Loucy (cell line): ENCODE measurements around the gene PRKCE.
A peak's percentile ranks its signal among the peaks of the same experiment; 100 is the strongest.

ENCODE experiments used
- H2AFZ ChIP-seq: fragments of 200-600 bp; sonication (generic); 2 replicates; pipeline ENCODE4 v1.6.0; 2016; ENCODE audit warnings: antibody characterized with exemption, mild to moderate bottlenecking, low read length, moderate library complexity
- H3F3A ChIP-seq: fragments of 200-600 bp; 2 replicates; pipeline ENCODE4 v1.6.0; 2016; ENCODE audit warnings: antibody characterized with exemption, low read depth, mild to moderate bottlenecking
- H3K27me3 ChIP-seq: fragments of 200-600 bp; sonication (generic); 2 replicates; pipeline ENCODE4 v1.6.1; 2014; ENCODE audit warnings: low read length, mild to moderate bottlenecking; ENCODE audit not compliant: insufficient read depth, poor library complexity, severe bottlenecking
- H3K36me3 ChIP-seq: fragments of 200-600 bp; sonication (generic); 2 replicates; pipeline ENCODE4 v1.6.1; 2016; ENCODE audit warnings: low read length; ENCODE audit not compliant: insufficient read depth
- H3K4me1 ChIP-seq: fragments of 200-600 bp; sonication (generic); 2 replicates; pipeline ENCODE4 v1.5.1; 2014; ENCODE audit warnings: low read length, mild to moderate bottlenecking; ENCODE audit not compliant: insufficient read depth, poor library complexity, severe bottlenecking
- H3K4me2 ChIP-seq: fragments of 200-600 bp; sonication (generic); 2 replicates; pipeline ENCODE4 v1.6.0; 2014; ENCODE audit warnings: antibody characterized with exemption, low read length, low read depth, mild to moderate bottlenecking; ENCODE audit not compliant: poor library complexity, severe bottlenecking
- H3K4me3 ChIP-seq: fragments of 200-600 bp; sonication (generic); 2 replicates; pipeline ENCODE4 v1.5.1; 2014; ENCODE audit warnings: low read length, mild to moderate bottlenecking, mixed read lengths; ENCODE audit not compliant: poor library complexity, severe bottlenecking
- H3K79me2 ChIP-seq: fragments of 200-600 bp; sonication (generic); 2 replicates; pipeline ENCODE4 v1.6.1; 2014; ENCODE audit warnings: low read length; ENCODE audit not compliant: insufficient read depth
- H3K9ac ChIP-seq: fragments of 200-600 bp; sonication (generic); 2 replicates; pipeline ENCODE4 v1.6.0; 2014; ENCODE audit warnings: mild to moderate bottlenecking, low read depth, low read length, moderate library complexity; ENCODE audit not compliant: poor library complexity, severe bottlenecking
- H3K9me2 ChIP-seq: fragments of 200-600 bp; sonication (generic); replicated peaks from 2 replicates; pipeline ENCODE4 v1.6.1; 2016; ENCODE audit warnings: low read depth, low read length, mixed read lengths
- H3K9me3 ChIP-seq: fragments of 200-600 bp; sonication (generic); 2 replicates; pipeline ENCODE4 v1.6.1; 2014; ENCODE audit warnings: mild to moderate bottlenecking, antibody characterized with exemption, low read length, low read depth; ENCODE audit not compliant: insufficient read depth
- H4K20me1 ChIP-seq: fragments of 200-600 bp; sonication (generic); 2 replicates; pipeline ENCODE4 v1.6.0; 2014; ENCODE audit warnings: antibody characterized with exemption, low read length, mild to moderate bottlenecking; ENCODE audit not compliant: insufficient read depth, poor library complexity, severe bottlenecking
- CTCF ChIP-seq: fragments of 200-600 bp; sonication (generic); conservative IDR thresholded peaks from 2 replicates; pipeline ENCODE4 v1.5.1; 2014; ENCODE audit warnings: mild to moderate bottlenecking, antibody characterized with exemption, low read length
- EZH2phosphoT487 ChIP-seq: fragments of 200-600 bp; IDR thresholded peaks from 2 replicates; pipeline ENCODE4 v1.6.1; 2018; ENCODE audit warnings: antibody characterized with exemption, mild to moderate bottlenecking, moderate library complexity, borderline replicate concordance

Gene PRKCE

GRCh38 chr2:45871025-45871424 lies 219.6 kb downstream of the PRKCE start:
- Histone ChIP-seq H2AFZ (no peak overlapping the region), H3K36me3 (peaks cover 9% of the 10 kb centered on the region; the same call in 1 of the 2 replicates), H3K9me2 (no peaks in the 10 kb centered on the region), H3K4me2 (peak overlapping the region; percentile 8), H3K9me3 (peaks cover under 1% of the 10 kb centered on the region; the same call in 1 of the 2 replicates), H4K20me1 (no peaks in the 10 kb centered on the region), H3F3A (no peaks in the 10 kb centered on the region), H3K27me3 (no peaks in the 10 kb centered on the region), H3K4me1 (peaks cover 33% of the 10 kb centered on the region), H3K9ac (peak overlapping the region; percentile 7), H3K79me2 (peaks cover 22% of the 10 kb centered on the region; the same call in 1 of the 2 replicates), H3K4me3 (no peak overlapping the region)
- TF ChIP-seq CTCF (no peak), EZH2phosphoT487 (no peak)

GRCh38 chr2:45871541-45871940 lies 220.1 kb downstream of the PRKCE start:
- TF ChIP-seq EZH2phosphoT487 (no peak), CTCF (no peak)
- no peaks in the 10 kb centered on the region for H3K9me2 ChIP-seq
- peaks cover 22% of the 10 kb centered on the region; the same call in 1 of the 2 replicates for H3K79me2 ChIP-seq
- no peaks in the 10 kb centered on the region for H3K27me3 ChIP-seq
- H3K4me1 ChIP-seq: peaks cover 33% of the 10 kb centered on the region
- H3K4me2 ChIP-seq: peak overlapping the region; percentile 8
- peaks cover 5% of the 10 kb centered on the region; the same call in 1 of the 2 replicates for H3K9me3 ChIP-seq
- H4K20me1 ChIP-seq: no peaks in the 10 kb centered on the region
- H2AFZ ChIP-seq: no peak overlapping the region
- H3K9ac ChIP-seq: peak overlapping the region; percentile 7
- H3K36me3 ChIP-seq: peaks cover 13% of the 10 kb centered on the region; the same call in 1 of the 2 replicates
- H3F3A ChIP-seq: no peaks in the 10 kb centered on the region
- no peak overlapping the region for H3K4me3 ChIP-seq

- Histone ChIP-seq H3K4me1 (peaks cover 33% of the 10 kb centered on the region), H3K4me3 (no peak overlapping the region), H3K9ac (no peak overlapping the region), H2AFZ (no peak overlapping the region), H3K9me3 (peaks cover 11% of the 10 kb centered on the region; the same call in 1 of the 2 replicates), H3K9me2 (no peaks in the 10 kb centered on the region), H4K20me1 (no peaks in the 10 kb centered on the region), H3K79me2 (peaks cover 22% of the 10 kb centered on the region; the same call in 1 of the 2 replicates), H3K4me2 (no peak overlapping the region), H3F3A (no peaks in the 10 kb centered on the region), H3K36me3 (peaks cover 13% of the 10 kb centered on the region; the same call in 1 of the 2 replicates), H3K27me3 (no peaks in the 10 kb centered on the region)
- TF ChIP-seq EZH2phosphoT487: no peak
- TF ChIP-seq CTCF: no peak
These were observed 220.7 kb downstream of the PRKCE start for GRCh38 chr2:45872211-45872610.
